Hepatocyte (in vitro differentiated cells): ENCODE data around the gene TOP3A. TPM values are rescaled to one million over a fixed set of nuclear protein-coding genes. Genes with fewer than 3 reads are reported as not detected.
A peak's percentile ranks its signal among the peaks of the same experiment; 100 is the strongest.

ENCODE experiments used
- DNase-seq: peaks from one replicate; pipeline ENCODE4 v3.0.0-alpha.2; 2016; ENCODE audit warnings: low spot score
- H2AFZ ChIP-seq: fragments of 200-600 bp; sonication (generic); 2 replicates; pipeline ENCODE4 v1.6.0; 2016; ENCODE audit warnings: antibody characterized with exemption, mild to moderate bottlenecking
- H3K27ac ChIP-seq: fragments of 200-600 bp; sonication (generic); 2 replicates; pipeline ENCODE4 v1.5.1; 2016; ENCODE audit warnings: mild to moderate bottlenecking
- H3K27me3 ChIP-seq: fragments of 200-600 bp; sonication (generic); 2 replicates; pipeline ENCODE4 v1.6.1; 2016
- H3K36me3 ChIP-seq: fragments of 200-600 bp; sonication (generic); replicated peaks from 2 replicates; pipeline ENCODE4 v1.5.1; 2016; ENCODE audit warnings: low read depth; ENCODE audit not compliant: insufficient read depth
- H3K4me1 ChIP-seq: fragments of 200-600 bp; sonication (generic); 2 replicates; pipeline ENCODE4 v1.5.1; 2016; ENCODE audit warnings: mild to moderate bottlenecking, moderate library complexity; ENCODE audit not compliant: insufficient read depth
- H3K4me2 ChIP-seq: fragments of 200-600 bp; sonication (generic); 2 replicates; pipeline ENCODE4 v1.6.0; 2016
- H3K4me3 ChIP-seq: fragments of 200-600 bp; sonication (generic); 2 replicates; pipeline ENCODE4 v1.5.1; 2016; ENCODE audit warnings: mild to moderate bottlenecking
- H3K79me2 ChIP-seq: fragments of 200-600 bp; sonication (generic); 2 replicates; pipeline ENCODE4 v1.6.0; 2017; ENCODE audit warnings: mild to moderate bottlenecking
- H3K9me2 ChIP-seq: fragments of 200-600 bp; sonication (generic); replicated peaks from 2 replicates; pipeline ENCODE4 v1.6.0; 2017; ENCODE audit warnings: mild to moderate bottlenecking; ENCODE audit not compliant: insufficient read depth
- H3K9me3 ChIP-seq: fragments of 200-600 bp; sonication (generic); 2 replicates; pipeline ENCODE4 v1.5.1; 2016; ENCODE audit warnings: low read depth, mild to moderate bottlenecking
- H4K20me1 ChIP-seq: fragments of 200-600 bp; sonication (generic); 2 replicates; pipeline ENCODE4 v1.6.0; 2016; ENCODE audit warnings: mild to moderate bottlenecking; ENCODE audit not compliant: insufficient read depth, poor library complexity, severe bottlenecking
- CTCF ChIP-seq: fragments of 200-600 bp; sonication (generic); IDR thresholded peaks from 2 replicates; pipeline ENCODE4 v1.5.1; 2016; ENCODE audit warnings: antibody characterized with exemption, mild to moderate bottlenecking; ENCODE audit not compliant: poor library complexity
- EZH2 ChIP-seq: fragments of 200-600 bp; sonication (generic); IDR thresholded peaks from 2 replicates; pipeline ENCODE4 v1.6.1; 2016; ENCODE audit warnings: antibody characterized with exemption, mild to moderate bottlenecking, borderline replicate concordance
- EZH2phosphoT487 ChIP-seq: fragments of 200-600 bp; sonication (generic); IDR thresholded peaks from one replicate; pipeline ENCODE4 v1.6.1; 2018; ENCODE audit warnings: antibody characterized with exemption, mild to moderate bottlenecking, low read depth, moderate library complexity; ENCODE audit not compliant: unreplicated experiment, severe bottlenecking
- WGBS: methylation state at CpG from one replicate; pipeline ENCODE4 v1.1.6; 2016; ENCODE audit warnings: low lambda C conversion rate; ENCODE audit errors: missing lambda C conversion rate; 5-methylcytosine and 5-hydroxymethylcytosine counted together
- polyA plus RNA-seq: library from polyadenylated mRNA; unstranded; fragments of >200 nt; fragmentation: Nextera tagmentation; extraction: Ambion mirVana; gene quantifications from 2 replicates; pipeline ENCODE4 v1.2.1, GENCODE V29; 2016
- total RNA-seq: library from RNA; depleted of rRNA; stranded (reverse); fragments of >200 nt; gene quantifications from 2 replicates; pipeline ENCODE4 v1.2.3, GENCODE V29; 2014

Gene TOP3A
- total and polyA plus RNA-seq, 2 experiments from 2014 or later, result 15.5 to 24.3 TPM

- TF ChIP-seq CTCF (no peak), EZH2 (no peak), EZH2phosphoT487 (no peak)
- H3K4me3 ChIP-seq, result peak overlapping the region; percentile 54
- H3K79me2 ChIP-seq, result peaks cover 16% of the 10 kb centered on the region
- peak overlapping the region; percentile 17 for H3K27ac ChIP-seq
- no peaks in the 10 kb centered on the region for H3K9me2 ChIP-seq
- no peaks in the 10 kb centered on the region for H4K20me1 ChIP-seq
- no peaks in the 10 kb centered on the region for H3K9me3 ChIP-seq
- DNase-seq, result peak; percentile 52
- no peaks in the 10 kb centered on the region for H3K27me3 ChIP-seq
- no peaks in the 10 kb centered on the region for H3K36me3 ChIP-seq
- WGBS, result 6% methylated on average over 14 of the region's 14 CpGs
- peak overlapping the region; percentile 78 for H2AFZ ChIP-seq
- H3K4me1 ChIP-seq, result peaks cover 7% of the 10 kb centered on the region
- peak overlapping the region; percentile 92 for H3K4me2 ChIP-seq
These were observed 47.9 kb upstream of the TOP3A start for GRCh38 chr17:18362698-18363100.

- peaks cover 7% of the 10 kb centered on the region for H3K4me1 ChIP-seq
- DNase-seq, result no peak
- no peaks in the 10 kb centered on the region for H3K36me3 ChIP-seq
- H4K20me1 ChIP-seq, result no peaks in the 10 kb centered on the region
- H3K27me3 ChIP-seq, result no peaks in the 10 kb centered on the region
- WGBS, result 67% methylated on average over 15 of the region's 15 CpGs
- H2AFZ ChIP-seq, result peak overlapping the region; percentile 78
- H3K79me2 ChIP-seq, result peaks cover 16% of the 10 kb centered on the region
- H3K4me2 ChIP-seq, result peak overlapping the region; percentile 92
- H3K9me2 ChIP-seq, result no peaks in the 10 kb centered on the region
- TF ChIP-seq EZH2 (no peak), CTCF (no peak), EZH2phosphoT487 (no peak)
- H3K9me3 ChIP-seq, result no peaks in the 10 kb centered on the region
- peak overlapping the region; percentile 54 for H3K4me3 ChIP-seq
- peak overlapping the region; percentile 17 for H3K27ac ChIP-seq
These were observed 47.3 kb upstream of the TOP3A start for GRCh38 chr17:18361837-18362697.

GRCh38 chr17:18360518-18360917 lies 45.7 kb upstream of the TOP3A start:
- peaks cover 16% of the 10 kb centered on the region for H3K79me2 ChIP-seq
- no peaks in the 10 kb centered on the region for H3K9me2 ChIP-seq
- no peaks in the 10 kb centered on the region for H3K27me3 ChIP-seq
- H3K36me3 ChIP-seq, result no peaks in the 10 kb centered on the region
- no peak overlapping the region for H3K4me2 ChIP-seq
- H3K27ac ChIP-seq, result no peak overlapping the region
- H2AFZ ChIP-seq, result no peak overlapping the region
- no peak for DNase-seq
- 93% methylated on average over 8 of the region's 8 CpGs for WGBS
- peaks cover 12% of the 10 kb centered on the region for H3K4me1 ChIP-seq
- TF ChIP-seq EZH2 (no peak), CTCF (no peak), EZH2phosphoT487 (no peak)
- no peaks in the 10 kb centered on the region for H3K9me3 ChIP-seq
- H4K20me1 ChIP-seq, result no peaks in the 10 kb centered on the region
- H3K4me3 ChIP-seq, result no peak overlapping the region
